ENCODE measurements around the gene PRLR.
A peak's percentile ranks its signal among the peaks of the same experiment; 100 is the strongest.
"Not testable (repeated sequence)": the region's sequence is repeated elsewhere in the genome, so short reads cannot be mapped to it uniquely, and the experiment has no call there.

PRLR gene

DNA sequence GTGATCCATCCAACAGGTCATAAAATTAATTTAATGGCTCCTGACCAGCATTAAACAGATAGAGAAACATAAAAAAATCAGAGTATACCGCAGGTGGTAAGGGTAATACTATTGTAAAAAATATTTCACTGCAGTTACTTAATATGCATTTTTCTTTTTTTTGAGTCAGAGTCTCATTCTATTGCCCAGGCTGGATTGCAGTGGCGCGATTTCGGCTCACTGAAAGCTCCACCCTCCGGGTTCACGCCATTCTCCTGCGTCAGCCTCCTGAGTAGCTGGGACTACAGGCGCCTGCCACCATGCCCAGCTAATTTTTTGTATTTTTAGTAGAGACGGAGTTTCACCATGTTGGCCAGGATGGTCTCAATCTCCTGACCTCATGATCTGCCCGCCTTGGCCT is 15.1 kb upstream of the PRLR start:
- H3K36me3 Mint-ChIP-seq (ENCODE audit: insufficient read depth); H3K9me3 Mint-ChIP-seq; DNase-seq; H3K4me1 Mint-ChIP-seq (ENCODE audit: low read depth in 2 of 2); H3K4me3 Mint-ChIP-seq; H3K27ac Mint-ChIP-seq; ATAC-seq (replicated peaks): not testable (repeated sequence)
- peaks cover 6 to 18% of the 10 kb centered on the region in 2 donors for H3K27me3 Mint-ChIP-seq

DNA sequence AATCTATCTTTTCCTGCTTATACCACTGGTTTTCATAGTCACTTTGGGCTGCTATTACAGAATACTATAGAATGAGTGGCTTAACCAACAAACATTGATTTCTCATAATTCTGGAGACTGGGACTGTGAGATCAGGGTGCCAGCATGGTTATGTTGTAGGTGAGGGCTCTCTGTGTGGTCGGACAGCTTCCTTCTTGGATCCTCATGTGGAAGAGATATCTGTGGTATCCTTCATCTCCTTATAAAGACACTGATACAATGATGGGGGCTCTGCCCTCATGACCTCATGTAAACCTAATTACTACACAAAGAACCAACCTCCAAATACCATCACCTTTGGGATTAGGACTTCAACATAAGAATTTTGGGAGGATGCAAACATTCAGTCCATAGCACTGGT is 13.9 kb upstream of the PRLR start:
- no peak overlapping the region for H3K27ac Mint-ChIP-seq
- no peak overlapping the region for H3K4me3 Mint-ChIP-seq
- no peaks in the 10 kb centered on the region for H3K9me3 Mint-ChIP-seq
- no peak for DNase-seq
- peaks cover 6 to 18% of the 10 kb centered on the region in 2 donors for H3K27me3 Mint-ChIP-seq
- ATAC-seq (replicated peaks): no peak
- H3K36me3 Mint-ChIP-seq (ENCODE audit: insufficient read depth): no peaks in the 10 kb centered on the region
- H3K4me1 Mint-ChIP-seq (ENCODE audit: low read depth in 2 of 2): no peaks in the 10 kb centered on the region

DNA sequence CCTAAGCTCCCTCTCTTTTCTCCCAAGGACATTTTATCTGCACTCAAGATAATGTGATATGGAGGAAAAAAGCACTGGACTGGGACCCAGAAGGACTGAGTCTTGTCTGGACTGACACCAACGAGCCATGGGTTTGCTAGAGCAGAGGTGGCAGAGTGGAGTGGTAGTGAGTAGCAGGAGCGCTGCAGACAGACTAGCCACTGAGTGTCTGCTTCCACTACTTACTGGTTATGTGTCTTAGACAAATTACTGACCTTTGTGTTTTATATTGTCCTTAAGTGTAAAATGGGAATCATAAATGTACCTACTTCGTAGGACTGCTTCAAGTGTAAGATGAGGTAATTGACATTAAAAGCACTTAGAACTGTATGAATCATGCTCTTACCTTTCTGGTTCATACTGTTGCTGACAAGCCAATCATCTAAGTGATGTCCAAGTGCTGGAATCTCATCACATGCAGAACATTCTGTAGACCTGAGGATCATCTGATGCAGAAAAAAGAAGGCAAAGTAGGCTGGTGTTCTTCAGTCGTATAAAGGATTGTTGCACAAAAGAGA is 12.5 kb upstream of the PRLR start:
- H3K36me3 Mint-ChIP-seq (ENCODE audit: insufficient read depth): no peaks in the 10 kb centered on the region

DNA sequence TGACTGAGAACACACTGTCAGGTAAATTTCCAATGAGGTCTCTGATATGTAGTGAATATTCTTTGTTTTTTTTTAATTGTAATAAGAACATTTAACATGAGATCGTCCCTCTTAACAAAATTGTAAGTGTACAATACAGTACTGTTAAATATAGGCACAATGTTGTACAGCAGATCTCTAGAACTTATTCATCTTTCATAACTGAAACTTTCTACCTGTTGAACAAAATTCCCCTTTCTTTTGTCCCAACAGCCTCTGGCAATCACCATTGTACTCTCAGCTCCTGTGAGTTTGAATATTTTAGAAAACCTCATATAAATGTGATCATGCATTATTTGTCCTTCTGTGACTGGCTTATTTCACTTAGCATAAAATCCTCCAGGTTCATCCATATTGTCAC is 10.6 kb upstream of the PRLR start:
- DNase-seq: no peak
- Mint-ChIP-seq H3K4me3 (no peak overlapping the region), H3K27me3 (peaks cover 6 to 11% of the 10 kb centered on the region in 2 donors), H3K9me3 (no peaks in the 10 kb centered on the region), H3K27ac (no peak overlapping the region), H3K36me3 (ENCODE audit: insufficient read depth) (no peaks in the 10 kb centered on the region), H3K4me1 (ENCODE audit: low read depth in 2 of 2) (no peaks in the 10 kb centered on the region)
- ATAC-seq (replicated peaks): no peak

More for the DNA sequence above, 12.5 kb upstream of the PRLR start:
- no peaks in the 10 kb centered on the region for H3K9me3 Mint-ChIP-seq
- DNase-seq: no peak
- no peak for ATAC-seq (replicated peaks)
- no peak overlapping the region for H3K27ac Mint-ChIP-seq
- H3K27me3 Mint-ChIP-seq: peaks cover 6 to 18% of the 10 kb centered on the region in 2 donors
- H3K4me3 Mint-ChIP-seq: no peak overlapping the region
- no peaks in the 10 kb centered on the region for H3K4me1 Mint-ChIP-seq (ENCODE audit: low read depth in 2 of 2)

DNA sequence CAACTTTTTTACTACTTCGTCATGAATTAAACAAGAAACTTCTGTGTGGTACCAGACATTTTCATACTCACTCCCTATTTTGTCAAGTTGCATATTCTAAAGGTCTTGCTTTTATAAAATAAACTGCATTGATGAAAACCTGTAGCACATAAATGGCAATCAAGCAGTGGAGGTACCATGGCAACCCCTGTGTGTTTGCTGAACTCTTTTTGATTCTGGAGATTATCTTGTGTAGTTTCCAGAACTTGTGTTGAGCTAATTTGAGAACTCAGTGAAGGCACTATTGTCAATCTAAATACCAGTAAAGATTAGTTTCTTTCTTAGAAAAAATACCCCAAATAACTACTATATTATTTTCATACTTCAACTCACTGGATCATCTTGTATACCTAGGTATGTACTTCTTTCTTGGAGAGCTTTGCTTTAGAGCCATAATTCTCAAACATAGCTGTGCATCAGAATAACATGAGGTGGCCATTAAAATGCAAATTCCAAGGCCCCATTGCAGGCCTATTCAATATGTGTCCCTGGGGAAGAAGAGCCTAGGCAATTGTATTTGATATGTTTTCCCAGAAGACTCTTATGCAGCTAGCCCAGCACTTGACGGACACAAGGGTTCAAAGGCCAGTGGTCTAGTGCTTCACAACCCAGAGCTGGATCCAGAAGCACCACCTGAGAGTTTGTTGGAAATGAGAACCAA is 9.8 kb upstream of the PRLR start:
- no peaks in the 10 kb centered on the region for H3K9me3 Mint-ChIP-seq
- DNase-seq (no peak), ATAC-seq (replicated peaks) (no peak)
- H3K27me3 Mint-ChIP-seq: peaks cover 6 to 11% of the 10 kb centered on the region in 2 donors
- H3K27ac Mint-ChIP-seq: no peak overlapping the region
- no peaks in the 10 kb centered on the region for H3K36me3 Mint-ChIP-seq (ENCODE audit: insufficient read depth)
- no peaks in the 10 kb centered on the region for H3K4me1 Mint-ChIP-seq (ENCODE audit: low read depth in 2 of 2)
- H3K4me3 Mint-ChIP-seq: no peak overlapping the region

DNA sequence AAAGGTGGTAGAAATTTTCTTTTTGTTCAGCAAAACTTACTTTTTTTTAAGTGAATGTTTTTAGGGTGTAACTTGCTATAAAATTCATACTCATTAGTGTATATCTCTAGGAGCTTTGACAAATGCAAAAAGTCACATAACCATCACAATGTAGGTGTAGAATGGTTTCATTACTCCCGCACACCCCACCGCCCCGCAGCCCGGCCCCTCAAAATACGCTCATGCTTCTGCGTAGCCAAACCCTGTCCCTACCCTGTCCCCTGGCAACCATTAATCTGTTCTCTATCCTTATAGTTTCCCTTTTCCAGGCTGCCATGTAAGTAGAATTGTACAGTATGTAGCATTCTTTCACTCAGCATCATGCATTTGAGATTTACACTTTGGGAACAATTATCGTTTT is 9.2 kb upstream of the PRLR start:
- Mint-ChIP-seq H3K4me3 (no peak overlapping the region), H3K9me3 (no peaks in the 10 kb centered on the region), H3K27ac (no peak overlapping the region), H3K4me1 (ENCODE audit: low read depth in 2 of 2) (no peaks in the 10 kb centered on the region), H3K36me3 (ENCODE audit: insufficient read depth) (no peaks in the 10 kb centered on the region), H3K27me3 (peaks cover 6 to 11% of the 10 kb centered on the region in 2 donors)
- DNase-seq (no peak), ATAC-seq (replicated peaks) (no peak)

DNA sequence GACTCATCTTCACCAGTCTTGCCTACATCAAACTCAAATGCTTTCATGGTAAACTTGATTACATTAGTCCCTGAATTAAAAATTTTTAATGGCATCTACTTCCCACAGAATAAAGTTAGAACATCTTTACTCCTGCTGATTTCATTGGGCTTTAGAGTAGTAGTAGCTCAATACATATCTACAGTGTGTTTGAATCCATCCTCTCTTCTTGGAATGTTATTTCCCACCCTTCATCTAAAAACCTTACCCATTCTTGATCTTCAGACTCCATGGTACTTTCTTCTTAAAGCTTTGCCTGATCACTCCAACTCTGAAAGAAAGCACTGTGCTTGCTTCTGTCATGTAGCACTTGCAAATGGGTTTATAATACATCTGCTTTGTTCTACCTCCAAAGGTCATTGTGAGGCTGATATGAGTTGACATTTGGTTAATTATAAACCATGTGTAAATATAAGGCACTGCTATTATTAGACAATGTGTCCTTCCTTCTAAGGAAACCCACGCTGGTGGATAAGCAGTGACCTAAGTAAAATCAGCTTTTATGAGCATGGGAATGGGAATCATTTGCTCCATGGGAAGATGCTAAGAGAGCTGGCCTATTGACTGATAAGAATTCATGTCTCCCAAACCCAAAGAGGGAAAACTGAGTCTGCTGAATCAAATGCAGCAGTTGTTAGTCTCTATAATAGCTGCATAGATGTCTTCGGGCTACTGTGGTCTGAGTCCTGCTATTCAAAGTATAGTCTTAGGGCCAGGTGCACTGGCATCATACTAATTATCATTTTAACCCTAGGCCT is 7.5 kb upstream of the PRLR start:
- no peak for ATAC-seq (replicated peaks)
- Mint-ChIP-seq H3K4me1 (ENCODE audit: low read depth in 2 of 2) (no peaks in the 10 kb centered on the region), H3K27ac (no peak overlapping the region)

DNA sequence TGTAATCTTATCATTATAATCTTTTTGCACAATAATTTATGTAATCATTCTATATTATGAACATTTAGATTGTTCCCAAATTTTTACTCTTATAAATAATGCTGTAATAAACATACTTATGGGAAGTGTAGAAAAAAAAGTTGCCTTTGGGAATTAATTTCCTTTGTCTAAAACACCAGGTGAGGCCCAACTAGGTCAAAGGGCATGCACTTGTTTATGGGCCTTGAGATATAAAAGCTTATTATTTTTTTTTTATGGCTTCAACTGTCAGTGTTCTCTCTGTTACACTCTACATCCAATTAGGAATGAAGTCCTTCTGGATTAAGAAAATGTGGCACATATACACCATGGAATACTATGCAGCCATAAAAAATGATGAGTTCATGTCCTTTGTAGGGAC is 6.5 kb upstream of the PRLR start:
- no peaks in the 10 kb centered on the region for H3K36me3 Mint-ChIP-seq (ENCODE audit: insufficient read depth)
- no peaks in the 10 kb centered on the region for H3K4me1 Mint-ChIP-seq (ENCODE audit: low read depth in 2 of 2)
- H3K4me3 Mint-ChIP-seq: no peak overlapping the region
- no peaks in the 10 kb centered on the region for H3K9me3 Mint-ChIP-seq
- H3K27me3 Mint-ChIP-seq: peaks cover 21 to 23% of the 10 kb centered on the region in 2 donors
- no peak overlapping the region for H3K27ac Mint-ChIP-seq
- DNase-seq (no peak), ATAC-seq (replicated peaks) (no peak)

More for the DNA sequence above, 7.5 kb upstream of the PRLR start:
- Mint-ChIP-seq H3K9me3 (no peaks in the 10 kb centered on the region), H3K27me3 (peaks cover 14 to 19% of the 10 kb centered on the region in 2 donors), H3K36me3 (ENCODE audit: insufficient read depth) (no peaks in the 10 kb centered on the region), H3K4me3 (no peak overlapping the region)
- no peak for DNase-seq

DNA sequence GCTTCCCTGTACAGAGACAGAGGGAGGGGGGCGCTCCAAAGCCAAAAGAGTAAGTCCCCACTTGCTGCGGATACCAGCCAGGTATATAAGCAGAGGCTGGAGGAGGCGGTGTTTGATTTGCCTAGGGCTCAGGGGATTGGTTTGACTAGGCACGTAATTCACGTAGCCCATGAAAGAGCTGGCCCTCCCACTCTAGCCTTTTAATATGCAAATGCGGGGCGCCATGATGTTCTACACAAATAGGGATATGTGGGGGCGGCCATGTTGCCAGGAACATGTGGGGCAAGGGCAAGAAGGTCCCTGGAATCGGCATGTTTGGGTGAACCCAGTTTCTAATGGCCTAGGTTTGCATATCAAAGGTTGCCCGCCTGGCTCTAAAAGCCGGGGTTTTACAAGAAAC is 3.3 kb upstream of the PRLR start:
- Mint-ChIP-seq H3K27me3 (peaks cover 51 to 55% of the 10 kb centered on the region in 2 donors), H3K27ac (no peak overlapping the region), H3K4me1 (ENCODE audit: low read depth in 2 of 2) (peaks cover 8 to 10% of the 10 kb centered on the region in 2 donors), H3K9me3 (no peaks in the 10 kb centered on the region), H3K4me3 (no peak overlapping the region), H3K36me3 (ENCODE audit: insufficient read depth) (peaks cover 1% of the 10 kb centered on the region)
- no peak for DNase-seq
- no peak for ATAC-seq (replicated peaks)

DNA sequence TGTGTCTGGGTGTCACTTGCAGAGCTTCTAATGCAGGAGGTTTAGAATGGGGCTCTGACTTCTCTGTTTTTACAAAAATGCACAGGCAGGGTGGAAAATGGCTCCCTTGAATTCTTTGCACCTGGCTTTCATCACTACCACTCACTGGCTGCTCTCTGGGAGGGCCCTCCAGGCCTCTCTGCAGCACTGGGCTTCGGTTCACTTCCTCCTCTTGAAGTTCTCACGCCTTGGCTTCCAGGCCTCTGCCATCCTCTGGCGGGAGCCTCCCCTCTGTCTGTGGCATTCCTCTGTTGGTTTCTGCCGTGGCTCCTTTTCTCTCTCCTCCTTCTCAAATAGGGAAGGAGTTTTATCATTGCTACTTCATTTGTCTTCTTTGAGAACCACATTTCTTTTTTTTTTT is 2.8 kb upstream of the PRLR start:
- Mint-ChIP-seq H3K36me3 (ENCODE audit: insufficient read depth) (peaks cover 3% of the 10 kb centered on the region), H3K4me1 (ENCODE audit: low read depth in 2 of 2) (peaks cover 8 to 10% of the 10 kb centered on the region in 2 donors), H3K27me3 (peaks cover 56 to 59% of the 10 kb centered on the region in 2 donors), H3K9me3 (no peaks in the 10 kb centered on the region), H3K27ac (no peak overlapping the region), H3K4me3 (no peak overlapping the region)
- DNase-seq (no peak), ATAC-seq (replicated peaks) (no peak)

DNA sequence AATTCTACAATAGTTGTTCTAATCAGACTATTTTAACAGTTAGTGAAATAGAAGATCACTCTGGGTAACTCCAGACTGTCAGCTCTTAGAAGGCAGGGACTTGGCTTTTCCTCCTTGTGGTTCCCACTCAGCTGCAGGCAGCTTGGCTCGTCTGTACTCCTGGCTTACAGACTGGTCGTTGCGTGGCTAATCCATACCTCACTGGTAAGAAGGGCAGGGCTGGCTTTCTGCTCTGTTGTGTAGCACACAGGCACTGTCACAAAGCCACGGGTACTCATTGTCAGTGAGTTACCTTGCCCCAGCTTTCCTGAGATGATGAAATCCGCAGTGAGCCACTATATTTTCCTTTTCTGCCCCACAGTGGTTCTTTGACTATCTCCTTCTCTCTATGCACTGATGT is 1.8 kb upstream of the PRLR start:
- H3K4me1 Mint-ChIP-seq (ENCODE audit: low read depth in 2 of 2): peaks cover 8 to 10% of the 10 kb centered on the region in 2 donors
- no peak for DNase-seq

DNA sequence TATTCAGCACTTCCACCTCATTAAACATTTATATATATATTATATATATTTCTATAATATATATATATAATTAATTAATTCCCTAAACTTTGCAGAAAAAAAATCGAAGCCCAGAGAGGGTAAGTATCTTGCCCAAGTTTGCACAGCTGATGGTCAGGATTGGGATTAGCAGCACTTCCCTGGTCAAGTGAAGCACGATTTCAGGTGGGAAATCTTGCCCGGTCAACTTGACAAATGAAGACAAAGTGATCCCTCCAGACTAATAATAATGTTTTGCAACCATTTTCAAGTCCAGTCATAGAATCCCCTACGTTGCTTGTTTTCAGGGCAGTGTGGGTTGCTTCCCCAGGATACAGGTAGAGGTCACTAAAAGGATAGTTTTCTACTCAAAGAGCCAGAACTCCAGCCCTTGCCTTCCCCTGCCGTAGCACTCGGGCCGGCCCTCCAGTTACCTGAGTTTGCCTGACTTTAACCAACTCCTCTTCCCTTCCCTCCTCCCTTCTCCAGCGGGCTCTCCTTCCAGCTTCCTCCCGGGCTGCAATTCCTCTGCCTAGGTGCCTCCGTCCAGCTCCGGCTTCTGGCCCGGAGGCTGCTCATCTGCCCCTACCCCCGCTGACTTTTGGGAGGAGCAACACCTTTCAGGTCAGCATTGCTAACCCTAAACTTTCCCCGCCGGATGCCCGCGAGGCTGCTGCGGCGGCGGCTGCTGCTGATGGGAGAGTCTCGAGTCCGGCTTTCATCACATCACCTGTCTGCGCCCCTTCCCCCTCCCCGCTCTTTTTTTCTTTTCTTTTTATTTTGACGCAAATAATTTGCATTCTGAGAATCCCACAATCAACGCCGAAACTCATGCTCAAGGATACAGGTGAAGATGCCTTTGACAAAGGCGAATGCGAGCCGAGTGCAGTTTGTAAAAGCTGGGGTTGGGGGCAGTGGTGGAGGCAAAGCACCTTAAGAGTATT is 930 bp downstream of the PRLR start:
- peak; percentile 17 for ATAC-seq (replicated peaks)

More for the DNA sequence above, 1.8 kb upstream of the PRLR start:
- no peak overlapping the region for H3K4me3 Mint-ChIP-seq
- H3K27ac Mint-ChIP-seq: no peak overlapping the region
- peaks cover 66 to 69% of the 10 kb centered on the region in 2 donors for H3K27me3 Mint-ChIP-seq
- ATAC-seq (replicated peaks): no peak
- H3K9me3 Mint-ChIP-seq: no peaks in the 10 kb centered on the region
- peaks cover 3% of the 10 kb centered on the region for H3K36me3 Mint-ChIP-seq (ENCODE audit: insufficient read depth)

DNA sequence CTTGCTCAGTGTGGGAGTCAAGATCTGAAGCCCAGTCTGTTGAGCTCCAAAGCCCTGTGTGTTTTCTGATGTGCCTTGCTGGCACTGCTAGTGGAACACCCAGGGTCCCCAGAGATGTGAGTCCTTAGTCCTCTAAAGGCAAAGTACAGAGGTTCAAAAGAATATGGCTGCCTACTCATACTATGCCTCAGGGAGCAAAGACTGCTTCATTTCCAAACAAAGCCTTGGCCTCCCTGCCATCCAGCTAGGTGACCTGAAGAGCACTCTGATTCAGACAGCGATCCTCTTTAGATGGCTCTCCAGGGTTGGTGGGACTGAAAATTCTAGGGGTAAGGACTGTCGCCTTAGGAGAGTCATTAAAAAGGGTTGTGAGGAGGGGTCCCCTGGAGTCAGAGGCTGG is 2.0 kb downstream of the PRLR start:
- Mint-ChIP-seq H3K9me3 (no peaks in the 10 kb centered on the region), H3K27ac (no peak overlapping the region), H3K4me1 (ENCODE audit: low read depth in 2 of 2) (peaks cover 8 to 10% of the 10 kb centered on the region in 2 donors), H3K27me3 (peaks cover 82 to 100% of the 10 kb centered on the region in 2 donors), H3K36me3 (ENCODE audit: insufficient read depth) (peaks cover 3% of the 10 kb centered on the region), H3K4me3 (no peak overlapping the region)
- ATAC-seq (replicated peaks) (no peak), DNase-seq (no peak)

More for the DNA sequence above, 930 bp downstream of the PRLR start:
- H3K4me3 Mint-ChIP-seq: peak overlapping the region; percentile 46 to 74
- H3K4me1 Mint-ChIP-seq (ENCODE audit: low read depth in 2 of 2): peaks cover 8 to 10% of the 10 kb centered on the region in 2 donors
- no peaks in the 10 kb centered on the region for H3K9me3 Mint-ChIP-seq
- no peak for DNase-seq
- H3K27me3 Mint-ChIP-seq: peaks cover 88 to 97% of the 10 kb centered on the region in 2 donors
- H3K27ac Mint-ChIP-seq: peak overlapping the region in 1 of 2 donors; percentile 39
- peaks cover 3% of the 10 kb centered on the region for H3K36me3 Mint-ChIP-seq (ENCODE audit: insufficient read depth)
